ENCODE measurements around the gene FGD4.

FGD4 gene

DNA sequence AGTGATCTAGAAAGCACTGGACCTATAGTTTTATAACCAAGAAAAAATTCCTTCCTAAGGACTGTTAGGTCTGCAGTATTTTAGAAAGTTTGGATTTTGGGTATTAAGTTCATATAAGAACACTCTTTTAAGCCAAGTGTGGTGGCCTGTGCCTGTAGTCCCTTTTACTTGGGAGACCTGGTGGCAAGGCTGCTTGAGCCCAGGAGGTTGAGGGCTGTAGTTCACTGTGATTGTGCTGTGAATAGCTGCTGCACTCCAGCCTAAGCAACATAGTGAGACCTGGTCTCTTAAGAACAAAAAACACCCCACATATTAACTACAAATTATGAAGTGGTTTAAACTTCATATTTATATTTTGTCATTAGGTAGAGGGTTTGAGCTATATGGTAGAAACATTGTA is 289.4 kb downstream of the FGD4 start:
- no peaks in the 10 kb centered on the region for H3K9me3 Mint-ChIP-seq
- H3K4me3 Mint-ChIP-seq: no peak overlapping the region
- no peaks in the 10 kb centered on the region for H3K27me3 Mint-ChIP-seq
- ATAC-seq (no peak), DNase-seq (no peak)
- H3K4me1 Mint-ChIP-seq: peaks cover 34% of the 10 kb centered on the region
- H3K27ac Mint-ChIP-seq: no peak overlapping the region

DNA sequence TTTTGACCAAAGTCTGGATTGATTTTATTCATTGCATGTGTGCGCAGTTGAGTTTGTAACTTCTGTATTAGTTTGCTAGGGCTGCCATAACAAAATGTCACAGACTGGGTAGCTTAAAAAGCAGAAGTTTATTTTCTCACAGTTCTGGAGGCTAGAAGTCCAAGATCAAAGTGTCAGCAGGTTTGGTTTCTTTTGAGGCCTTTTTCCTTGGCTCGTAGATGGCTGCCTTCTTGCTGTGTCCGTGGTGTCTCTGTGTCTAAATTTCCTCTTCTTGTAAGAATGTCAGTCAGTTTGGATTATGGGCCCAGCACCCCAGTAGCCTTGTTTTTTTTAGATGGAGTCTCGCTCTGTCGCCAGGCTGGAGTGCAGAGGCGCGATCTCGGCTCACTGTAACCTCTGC is 291.6 kb downstream of the FGD4 start:
- Mint-ChIP-seq H3K4me1 (peaks cover 37% of the 10 kb centered on the region), H3K9me3 (no peaks in the 10 kb centered on the region), H3K27me3 (no peaks in the 10 kb centered on the region), H3K27ac (no peak overlapping the region), H3K4me3 (no peak overlapping the region)
- no peak for ATAC-seq
- DNase-seq: no peak

- Mint-ChIP-seq H3K27ac (no peak overlapping the region), H3K4me3 (no peak overlapping the region), H3K4me1 (peaks cover 34% of the 10 kb centered on the region), H3K9me3 (no peaks in the 10 kb centered on the region), H3K27me3 (no peaks in the 10 kb centered on the region)
- ATAC-seq: peak; percentile 75
- DNase-seq: no peak
These were observed 293.0 kb downstream of the FGD4 start for GRCh38 chr12:32692358-32692757.

DNA sequence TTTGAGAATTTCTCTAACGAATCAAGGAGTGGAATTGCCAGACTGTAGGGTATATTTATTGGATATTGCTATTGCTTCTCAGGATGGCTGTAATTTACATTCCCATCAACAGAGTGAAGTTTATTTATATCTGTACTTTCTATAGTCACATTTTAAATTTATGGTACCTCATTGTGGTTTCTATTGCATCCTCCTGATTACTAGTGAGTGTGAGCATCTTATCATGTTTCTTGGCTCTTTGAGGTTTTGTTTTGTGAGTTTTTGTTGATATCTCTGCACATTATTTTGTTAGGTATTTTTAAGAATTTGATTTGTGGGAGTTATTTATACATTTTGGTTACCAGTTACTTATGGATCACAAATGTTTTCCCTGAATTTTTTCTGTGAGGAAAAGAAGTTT is 293.7 kb downstream of the FGD4 start:
- H3K9me3 Mint-ChIP-seq: no peaks in the 10 kb centered on the region
- H3K4me3 Mint-ChIP-seq: no peak overlapping the region
- no peak overlapping the region for H3K27ac Mint-ChIP-seq
- H3K27me3 Mint-ChIP-seq: no peaks in the 10 kb centered on the region
- DNase-seq: no peak
- ATAC-seq: no peak
- H3K4me1 Mint-ChIP-seq: peaks cover 36% of the 10 kb centered on the region

Data from stimulated activated naive CD8-positive, alpha-beta T cell treated with anti-CD3 and anti-CD28 coated beads, Interleukin-15, amount 100 ng/mL, for 72 hours (primary cell).